HepG2 (cell line): Measurements from ENCODE around the gene SYMPK. TPM values are rescaled to one million over a fixed set of nuclear protein-coding genes. Genes with fewer than 3 reads are reported as not detected.

Source experiments
- CREB1 ChIP-seq, 2 experiments: fragments of 450-650 bp in 1 of 2; IDR thresholded peaks; 2 replicates each; pipeline ENCODE4 v1.6.1; 2016 to 2017; ENCODE audit warnings: control low read depth in 1 of 2, mild to moderate bottlenecking in 1 of 2, missing compliant biosample characterization in 1 of 2, missing genetic modification characterization in 1 of 2
- FOXC1 ChIP-seq: sonication (generic); formaldehyde crosslinking; IDR thresholded peaks from 2 replicates; pipeline ENCODE4 v1.8.0; 2022; ENCODE audit warnings: mild to moderate bottlenecking, missing genetic modification reagents, borderline replicate concordance
- GATA4 ChIP-seq: sonication (generic); IDR thresholded peaks from 2 replicates; pipeline ENCODE4 v1.6.1; 2016; ENCODE audit warnings: antibody characterized with exemption, low read depth, borderline replicate concordance
- SALL1 ChIP-seq: sonication (generic); formaldehyde crosslinking; IDR thresholded peaks from 2 replicates; pipeline ENCODE4 v1.8.0; 2022; ENCODE audit warnings: mild to moderate bottlenecking, missing genetic modification reagents
- SMARCE1 ChIP-seq: fragments of 450-650 bp; IDR thresholded peaks from 2 replicates; pipeline ENCODE4 v1.6.1; 2017; ENCODE audit warnings: borderline replicate concordance
- TAF15 ChIP-seq: fragments of 200-400 bp; formaldehyde crosslinking; IDR thresholded peaks from one replicate; pipeline ENCODE4 v1.6.1; 2018; ENCODE audit warnings: mild to moderate bottlenecking, low read depth, low read length; ENCODE audit not compliant: poor library complexity, severe bottlenecking
- TEF ChIP-seq: sonication (generic); formaldehyde crosslinking; IDR thresholded peaks from 2 replicates; pipeline ENCODE4 v1.5.0; 2020; ENCODE audit warnings: missing genetic modification reagents
- WIZ ChIP-seq: sonication (generic); formaldehyde crosslinking; IDR thresholded peaks from 2 replicates; pipeline ENCODE4 v1.5.1; 2020; ENCODE audit warnings: mild to moderate bottlenecking, missing genetic modification reagents
- ZIK1 ChIP-seq: sonication (generic); formaldehyde crosslinking; IDR thresholded peaks from 2 replicates; pipeline ENCODE4 v1.5.0; 2020; ENCODE audit warnings: mild to moderate bottlenecking, low read depth, missing genetic modification reagents, borderline replicate concordance
- ZNF253 ChIP-seq: sonication (generic); formaldehyde crosslinking; IDR thresholded peaks from 2 replicates; pipeline ENCODE4 v1.8.0; 2022; ENCODE audit warnings: mild to moderate bottlenecking, missing genetic modification reagents, borderline replicate concordance
- ZNF549 ChIP-seq: sonication (generic); formaldehyde crosslinking; IDR thresholded peaks from 2 replicates; pipeline ENCODE4 v1.5.0; 2020; ENCODE audit warnings: missing genetic modification reagents
- ZNF558 ChIP-seq: sonication (generic); formaldehyde crosslinking; IDR thresholded peaks from 2 replicates; pipeline ENCODE4 v1.9.0; 2022; ENCODE audit warnings: mild to moderate bottlenecking, missing genetic modification reagents, borderline replicate concordance
- ZNF619 ChIP-seq: sonication (generic); formaldehyde crosslinking; IDR thresholded peaks from 2 replicates; pipeline ENCODE4 v1.4.0; 2020; ENCODE audit warnings: mild to moderate bottlenecking, missing genetic modification reagents
- polyA plus RNA-seq, 8 experiments: library from polyadenylated mRNA; depleted of rRNA in 3 of 8; stranded (reverse) in 7 of 8; unstranded in 1 of 8; fragments of >200 nt; fragmentation: Illumina TruSeq in 4 of 8; extraction: Trizol in 4 of 8; gene quantifications; 2 replicates each; pipeline versions ENCODE4 v1.2.1 to v1.2.3, GENCODE V29; 2011 to 2016; ENCODE audit warnings: low read depth in 4 of 8, missing spikeins in 1 of 8, mixed read lengths in 1 of 8; ENCODE audit not compliant: insufficient read depth in 1 of 8
- total RNA-seq, 5 experiments: library from RNA; depleted of rRNA; stranded (reverse); fragments of >200 nt; fragmentation: Illumina TruSeq; extraction: Trizol; gene quantifications; 2 replicates each; pipeline ENCODE4 v1.2.3, GENCODE V29; 2016; ENCODE audit warnings: low read depth in 1 of 5
- TF ChIP-seq, protein P1 (sequence below): sonication (generic); formaldehyde crosslinking; IDR thresholded peaks from 2 replicates; pipeline ENCODE4 v1.4.0; 2020; ENCODE audit warnings: missing genetic modification reagents, borderline replicate concordance
- TF ChIP-seq, protein P2 (sequence below): sonication (generic); formaldehyde crosslinking; IDR thresholded peaks from 2 replicates; pipeline ENCODE4 v1.8.0; 2022; ENCODE audit warnings: mild to moderate bottlenecking, missing genetic modification reagents, moderate library complexity
- TF ChIP-seq, protein P3 (sequence below): sonication (generic); formaldehyde crosslinking; IDR thresholded peaks from 2 replicates; pipeline ENCODE4 v1.4.0; 2020; ENCODE audit warnings: mild to moderate bottlenecking, missing genetic modification reagents
- TF ChIP-seq, protein P4 (sequence below): sonication (generic); formaldehyde crosslinking; IDR thresholded peaks from 2 replicates; pipeline ENCODE4 v1.4.0; 2020; ENCODE audit warnings: missing genetic modification reagents; ENCODE audit errors: not compliant biosample characterization
- TF ChIP-seq, protein P5 (sequence below): sonication (generic); formaldehyde crosslinking; IDR thresholded peaks from 2 replicates; pipeline ENCODE4 v1.4.0; 2020; ENCODE audit warnings: mild to moderate bottlenecking, missing genetic modification reagents
- TF ChIP-seq, protein P6 (sequence below): sonication (generic); formaldehyde crosslinking; IDR thresholded peaks from 2 replicates; pipeline ENCODE4 v1.4.0; 2020; ENCODE audit warnings: mild to moderate bottlenecking, missing genetic modification reagents

SYMPK gene
- total and polyA plus RNA-seq, 2 of the 13 experiments (the other 11 are each of a cell fraction or from before 2014, with no cell fraction given): 21.9 to 55.7 TPM

- TF ChIP-seq, protein P1, sequence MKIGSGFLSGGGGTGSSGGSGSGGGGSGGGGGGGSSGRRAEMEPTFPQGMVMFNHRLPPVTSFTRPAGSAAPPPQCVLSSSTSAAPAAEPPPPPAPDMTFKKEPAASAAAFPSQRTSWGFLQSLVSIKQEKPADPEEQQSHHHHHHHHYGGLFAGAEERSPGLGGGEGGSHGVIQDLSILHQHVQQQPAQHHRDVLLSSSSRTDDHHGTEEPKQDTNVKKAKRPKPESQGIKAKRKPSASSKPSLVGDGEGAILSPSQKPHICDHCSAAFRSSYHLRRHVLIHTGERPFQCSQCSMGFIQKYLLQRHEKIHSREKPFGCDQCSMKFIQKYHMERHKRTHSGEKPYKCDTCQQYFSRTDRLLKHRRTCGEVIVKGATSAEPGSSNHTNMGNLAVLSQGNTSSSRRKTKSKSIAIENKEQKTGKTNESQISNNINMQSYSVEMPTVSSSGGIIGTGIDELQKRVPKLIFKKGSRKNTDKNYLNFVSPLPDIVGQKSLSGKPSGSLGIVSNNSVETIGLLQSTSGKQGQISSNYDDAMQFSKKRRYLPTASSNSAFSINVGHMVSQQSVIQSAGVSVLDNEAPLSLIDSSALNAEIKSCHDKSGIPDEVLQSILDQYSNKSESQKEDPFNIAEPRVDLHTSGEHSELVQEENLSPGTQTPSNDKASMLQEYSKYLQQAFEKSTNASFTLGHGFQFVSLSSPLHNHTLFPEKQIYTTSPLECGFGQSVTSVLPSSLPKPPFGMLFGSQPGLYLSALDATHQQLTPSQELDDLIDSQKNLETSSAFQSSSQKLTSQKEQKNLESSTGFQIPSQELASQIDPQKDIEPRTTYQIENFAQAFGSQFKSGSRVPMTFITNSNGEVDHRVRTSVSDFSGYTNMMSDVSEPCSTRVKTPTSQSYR (CRISPR knock-in tag): peak; percentile 5; the same call in 1 of the 2 replicates
- no peak for TF ChIP-seq ZNF253 (CRISPR knock-in tag)
- TF ChIP-seq, protein P2, sequence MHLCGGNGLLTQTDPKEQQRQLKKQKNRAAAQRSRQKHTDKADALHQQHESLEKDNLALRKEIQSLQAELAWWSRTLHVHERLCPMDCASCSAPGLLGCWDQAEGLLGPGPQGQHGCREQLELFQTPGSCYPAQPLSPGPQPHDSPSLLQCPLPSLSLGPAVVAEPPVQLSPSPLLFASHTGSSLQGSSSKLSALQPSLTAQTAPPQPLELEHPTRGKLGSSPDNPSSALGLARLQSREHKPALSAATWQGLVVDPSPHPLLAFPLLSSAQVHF (CRISPR knock-in tag): no peak
- TF ChIP-seq, protein P3, sequence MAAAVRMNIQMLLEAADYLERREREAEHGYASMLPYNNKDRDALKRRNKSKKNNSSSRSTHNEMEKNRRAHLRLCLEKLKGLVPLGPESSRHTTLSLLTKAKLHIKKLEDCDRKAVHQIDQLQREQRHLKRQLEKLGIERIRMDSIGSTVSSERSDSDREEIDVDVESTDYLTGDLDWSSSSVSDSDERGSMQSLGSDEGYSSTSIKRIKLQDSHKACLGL (CRISPR knock-in tag): peak; percentile 69
- TF ChIP-seq GATA4: 0 out of 2 replicates have a peak, but pooled peaks have one; percentile 55
- no peak for TF ChIP-seq FOXC1 (CRISPR knock-in tag)
- no peak for TF ChIP-seq TAF15
- TF ChIP-seq WIZ: no peak
- no peak; the same call in 1 of the 2 replicates for TF ChIP-seq TEF (CRISPR knock-in tag)
- no peak for TF ChIP-seq CREB1 (IDR thresholded peaks at IDR 0.05)
- no peak for TF ChIP-seq CREB1 (CRISPR knock-in tag; IDR thresholded peaks at IDR 0.05)
- peak; percentile 64; the same call in 1 of the 2 replicates for TF ChIP-seq ZNF619
- TF ChIP-seq, protein P4, sequence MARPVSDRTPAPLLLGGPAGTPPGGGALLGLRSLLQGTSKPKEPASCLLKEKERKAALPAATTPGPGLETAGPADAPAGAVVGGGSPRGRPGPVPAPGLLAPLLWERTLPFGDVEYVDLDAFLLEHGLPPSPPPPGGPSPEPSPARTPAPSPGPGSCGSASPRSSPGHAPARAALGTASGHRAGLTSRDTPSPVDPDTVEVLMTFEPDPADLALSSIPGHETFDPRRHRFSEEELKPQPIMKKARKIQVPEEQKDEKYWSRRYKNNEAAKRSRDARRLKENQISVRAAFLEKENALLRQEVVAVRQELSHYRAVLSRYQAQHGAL (CRISPR knock-in tag): no peak
- TF ChIP-seq ZNF549: no peak
- TF ChIP-seq, protein P5, sequence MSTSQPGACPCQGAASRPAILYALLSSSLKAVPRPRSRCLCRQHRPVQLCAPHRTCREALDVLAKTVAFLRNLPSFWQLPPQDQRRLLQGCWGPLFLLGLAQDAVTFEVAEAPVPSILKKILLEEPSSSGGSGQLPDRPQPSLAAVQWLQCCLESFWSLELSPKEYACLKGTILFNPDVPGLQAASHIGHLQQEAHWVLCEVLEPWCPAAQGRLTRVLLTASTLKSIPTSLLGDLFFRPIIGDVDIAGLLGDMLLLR: peak; percentile 52; the same call in 1 of the 2 replicates
- peak; percentile 37; the same call in 1 of the 2 replicates for TF ChIP-seq SALL1 (CRISPR knock-in tag)
- TF ChIP-seq ZNF558 (CRISPR knock-in tag): no peak
- no peak for TF ChIP-seq ZIK1
- TF ChIP-seq SMARCE1: no peak
- TF ChIP-seq, protein P6, sequence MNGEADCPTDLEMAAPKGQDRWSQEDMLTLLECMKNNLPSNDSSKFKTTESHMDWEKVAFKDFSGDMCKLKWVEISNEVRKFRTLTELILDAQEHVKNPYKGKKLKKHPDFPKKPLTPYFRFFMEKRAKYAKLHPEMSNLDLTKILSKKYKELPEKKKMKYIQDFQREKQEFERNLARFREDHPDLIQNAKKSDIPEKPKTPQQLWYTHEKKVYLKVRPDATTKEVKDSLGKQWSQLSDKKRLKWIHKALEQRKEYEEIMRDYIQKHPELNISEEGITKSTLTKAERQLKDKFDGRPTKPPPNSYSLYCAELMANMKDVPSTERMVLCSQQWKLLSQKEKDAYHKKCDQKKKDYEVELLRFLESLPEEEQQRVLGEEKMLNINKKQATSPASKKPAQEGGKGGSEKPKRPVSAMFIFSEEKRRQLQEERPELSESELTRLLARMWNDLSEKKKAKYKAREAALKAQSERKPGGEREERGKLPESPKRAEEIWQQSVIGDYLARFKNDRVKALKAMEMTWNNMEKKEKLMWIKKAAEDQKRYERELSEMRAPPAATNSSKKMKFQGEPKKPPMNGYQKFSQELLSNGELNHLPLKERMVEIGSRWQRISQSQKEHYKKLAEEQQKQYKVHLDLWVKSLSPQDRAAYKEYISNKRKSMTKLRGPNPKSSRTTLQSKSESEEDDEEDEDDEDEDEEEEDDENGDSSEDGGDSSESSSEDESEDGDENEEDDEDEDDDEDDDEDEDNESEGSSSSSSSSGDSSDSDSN (CRISPR knock-in tag): peak; percentile 58; the same call in 1 of the 2 replicates
Measured at GRCh38 chr19:45863840-45864628, 1.1 kb upstream of the SYMPK start, which contains the start of gene FOXA3 (continued).
